ENCODE data around the gene RUNX3.

The RUNX3 gene

DNA sequence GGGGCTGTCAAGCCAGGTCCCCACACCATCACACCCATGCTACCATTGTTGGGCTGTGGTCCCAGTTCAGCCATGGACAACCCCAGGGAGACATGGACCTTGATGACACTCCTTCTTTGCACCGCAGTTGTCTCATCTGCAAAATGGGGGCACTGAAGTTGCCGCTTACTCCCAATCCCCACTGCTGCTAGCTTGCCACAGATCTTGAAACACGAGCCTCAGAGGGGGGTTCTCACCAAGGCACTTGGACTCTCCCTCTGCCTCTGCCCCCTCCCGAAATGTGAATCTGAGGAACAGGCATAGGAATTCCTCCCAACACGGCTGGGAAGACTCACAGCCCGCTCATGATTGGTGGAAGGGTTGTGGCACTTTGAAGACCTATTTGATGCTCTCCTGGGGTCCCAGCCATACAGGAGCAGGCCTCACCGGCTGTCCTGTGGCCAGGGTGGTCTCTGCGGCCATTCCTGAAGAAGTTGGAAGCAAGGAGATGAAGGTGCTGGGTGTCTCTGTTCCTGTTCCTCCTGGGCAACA lies 31.1 kb downstream of the RUNX3 start:
- in situ Hi-C loops (cut with HindIII; ENCODE audit: low sequenced_read_pairs) = no loop called here
- no peak overlapping the region for H3K4me3 ChIP-seq (ENCODE audit: low read depth, low read length)
- DNase-seq (ENCODE audit: low read depth, low spot score) = no peak
- TF ChIP-seq, protein P1, sequence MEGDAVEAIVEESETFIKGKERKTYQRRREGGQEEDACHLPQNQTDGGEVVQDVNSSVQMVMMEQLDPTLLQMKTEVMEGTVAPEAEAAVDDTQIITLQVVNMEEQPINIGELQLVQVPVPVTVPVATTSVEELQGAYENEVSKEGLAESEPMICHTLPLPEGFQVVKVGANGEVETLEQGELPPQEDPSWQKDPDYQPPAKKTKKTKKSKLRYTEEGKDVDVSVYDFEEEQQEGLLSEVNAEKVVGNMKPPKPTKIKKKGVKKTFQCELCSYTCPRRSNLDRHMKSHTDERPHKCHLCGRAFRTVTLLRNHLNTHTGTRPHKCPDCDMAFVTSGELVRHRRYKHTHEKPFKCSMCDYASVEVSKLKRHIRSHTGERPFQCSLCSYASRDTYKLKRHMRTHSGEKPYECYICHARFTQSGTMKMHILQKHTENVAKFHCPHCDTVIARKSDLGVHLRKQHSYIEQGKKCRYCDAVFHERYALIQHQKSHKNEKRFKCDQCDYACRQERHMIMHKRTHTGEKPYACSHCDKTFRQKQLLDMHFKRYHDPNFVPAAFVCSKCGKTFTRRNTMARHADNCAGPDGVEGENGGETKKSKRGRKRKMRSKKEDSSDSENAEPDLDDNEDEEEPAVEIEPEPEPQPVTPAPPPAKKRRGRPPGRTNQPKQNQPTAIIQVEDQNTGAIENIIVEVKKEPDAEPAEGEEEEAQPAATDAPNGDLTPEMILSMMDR (IDR thresholded peaks at IDR 0.05; ENCODE audit: low read depth, low read length) = no peak

DNA sequence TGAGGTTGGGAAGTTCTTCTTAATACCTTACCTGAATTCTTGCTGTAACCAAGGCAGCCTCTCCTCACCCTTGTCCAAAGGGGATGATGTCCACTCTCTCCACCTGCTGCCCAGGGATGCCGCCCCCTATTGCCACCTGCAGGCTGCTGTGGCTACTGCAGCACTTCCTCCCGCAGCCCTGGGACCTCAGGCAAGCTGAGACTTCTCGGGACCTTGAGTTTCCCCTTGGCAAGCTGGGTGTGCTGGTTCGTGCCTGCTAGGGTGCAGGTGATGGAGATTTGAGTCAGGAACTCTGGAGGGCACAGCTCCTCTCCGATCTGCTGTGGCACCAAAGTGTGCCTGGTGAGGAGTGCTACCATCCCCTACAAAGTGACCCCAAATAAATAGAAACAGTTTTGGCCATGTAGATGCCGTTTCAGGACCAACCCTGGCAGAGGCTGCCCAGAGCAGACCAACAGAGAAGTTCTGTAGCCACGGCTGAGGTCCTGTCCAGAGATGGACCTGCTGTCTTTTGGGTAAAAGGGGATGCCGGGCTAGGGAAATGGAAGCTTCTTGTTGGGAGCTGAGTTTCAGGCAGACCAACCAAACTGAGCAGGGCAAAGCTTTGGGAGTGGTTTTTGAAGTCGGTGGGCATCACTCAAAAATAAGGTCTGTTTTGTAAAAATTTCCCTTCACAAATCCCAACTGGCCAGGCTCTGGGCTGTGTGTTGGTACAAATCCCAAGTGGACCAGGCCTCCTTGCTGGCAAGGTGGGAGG lies 31.7 kb downstream of the RUNX3 start:
- no peak overlapping the region for H3K4me3 ChIP-seq (ENCODE audit: low read depth, low read length)
- TF ChIP-seq, protein P1 (IDR thresholded peaks at IDR 0.05; ENCODE audit: low read depth, low read length) = peak; percentile 98
- peak; percentile 15 for DNase-seq (ENCODE audit: low read depth, low spot score)
- in situ Hi-C loops (cut with HindIII; ENCODE audit: low sequenced_read_pairs) = no loop called here

DNA sequence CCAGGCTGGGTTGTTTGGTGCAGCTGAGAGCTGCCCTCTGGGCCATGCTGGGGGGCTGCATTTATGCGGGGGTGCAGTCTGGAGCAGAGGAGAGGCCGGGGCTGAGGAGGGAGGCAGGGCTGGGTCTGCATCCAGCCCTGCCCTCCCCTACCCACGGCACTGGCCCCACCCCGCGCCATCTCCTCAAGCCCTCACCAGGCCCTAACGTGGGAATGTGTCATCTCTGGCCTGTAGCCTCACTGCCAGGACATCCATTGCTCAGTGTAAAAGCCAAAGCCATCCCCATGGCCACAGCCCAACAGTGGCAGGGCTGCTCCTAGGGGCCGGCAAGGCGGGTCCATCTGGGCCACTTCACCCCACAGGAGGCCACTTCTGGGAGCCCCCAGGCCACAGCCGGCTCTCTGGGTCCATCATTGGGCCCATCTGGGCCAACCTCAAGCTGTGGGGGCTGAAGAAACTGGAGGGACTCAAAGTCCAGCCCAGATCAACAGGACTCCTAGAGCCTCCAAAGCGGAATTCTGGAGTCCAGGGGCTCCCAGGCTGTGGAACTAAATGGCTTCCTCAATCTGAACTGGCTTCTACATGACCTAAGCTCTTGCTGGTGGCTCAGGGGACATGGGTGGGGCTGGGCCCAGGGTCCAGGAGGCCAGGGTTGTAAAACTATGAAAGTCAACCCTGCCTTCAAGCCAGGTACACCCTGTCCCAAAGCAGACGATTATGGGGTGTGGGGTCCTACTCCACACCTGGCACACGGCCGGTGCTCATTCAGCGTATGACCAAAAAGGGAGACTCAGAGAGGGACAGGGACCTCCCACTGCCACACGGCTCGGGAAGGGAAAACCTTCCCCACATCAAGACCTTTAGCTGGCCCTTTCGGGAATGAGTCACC lies 32.6 kb downstream of the RUNX3 start:
- no peak for DNase-seq (ENCODE audit: low read depth, low spot score)
- in situ Hi-C loops (cut with HindIII; ENCODE audit: low sequenced_read_pairs) = no loop called here
- H3K4me3 ChIP-seq (ENCODE audit: low read depth, low read length) = no peak overlapping the region
- TF ChIP-seq, protein P1 (IDR thresholded peaks at IDR 0.05; ENCODE audit: low read depth, low read length) = no peak

DNA sequence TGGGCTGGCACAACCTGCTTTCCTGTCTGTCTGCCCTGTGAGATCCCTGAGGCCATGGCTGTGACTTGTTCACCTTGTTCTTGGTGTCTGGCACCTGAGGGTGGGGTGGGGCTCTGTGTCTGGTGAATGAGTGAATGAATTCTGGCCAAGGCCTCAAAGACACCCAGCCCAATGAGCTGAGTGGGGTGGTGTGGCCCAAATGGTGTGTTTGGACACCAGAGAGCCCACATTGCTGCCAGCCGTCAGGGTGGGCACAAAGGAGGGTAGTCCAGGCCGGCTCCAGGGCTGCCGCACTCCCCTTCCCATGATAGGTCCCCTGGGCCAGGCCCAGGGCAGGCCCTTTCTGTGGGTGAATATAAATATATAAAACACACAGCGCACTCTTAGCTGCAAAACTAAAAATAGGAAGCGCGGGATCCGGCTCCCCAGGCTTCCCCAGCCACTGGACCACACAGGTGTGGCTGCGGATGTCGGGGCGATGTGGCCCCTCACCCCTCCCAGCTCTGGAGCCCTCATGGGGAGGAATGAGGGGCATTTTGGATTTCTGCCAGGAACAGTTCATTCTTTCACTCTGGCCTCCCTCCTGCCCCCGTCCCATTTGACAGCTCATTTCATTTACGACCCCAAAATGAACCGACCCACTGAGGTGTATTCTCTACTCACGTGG lies 33.3 kb downstream of the RUNX3 start:
- DNase-seq (ENCODE audit: low read depth, low spot score) = no peak
- TF ChIP-seq, protein P1 (IDR thresholded peaks at IDR 0.05; ENCODE audit: low read depth, low read length) = no peak
- in situ Hi-C loops (cut with HindIII; ENCODE audit: low sequenced_read_pairs) = no loop called here
- no peak overlapping the region for H3K4me3 ChIP-seq (ENCODE audit: low read depth, low read length)

DNA sequence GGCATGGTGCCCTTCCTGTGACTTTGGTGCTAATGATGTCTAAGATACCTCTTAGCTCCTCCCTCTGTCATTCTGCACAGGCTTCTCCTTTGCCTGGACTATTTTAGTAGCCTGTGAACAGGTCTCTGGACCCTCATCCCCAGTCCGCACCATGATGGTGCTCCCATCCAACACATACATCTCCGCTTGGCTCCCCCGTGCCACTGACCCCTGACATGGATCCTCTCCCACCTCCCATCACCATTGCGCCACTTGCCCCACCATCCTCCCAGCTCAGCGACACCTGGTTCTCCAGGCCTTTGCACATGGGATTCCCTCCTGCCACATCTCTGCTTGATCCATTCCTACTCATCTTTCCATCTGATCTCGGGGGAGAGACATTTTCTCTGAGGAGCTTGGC lies 33.9 kb downstream of the RUNX3 start:
- in situ Hi-C loops (cut with HindIII; ENCODE audit: low sequenced_read_pairs) = no loop called here
- TF ChIP-seq, protein P1 (IDR thresholded peaks at IDR 0.05; ENCODE audit: low read depth, low read length) = no peak

DNA sequence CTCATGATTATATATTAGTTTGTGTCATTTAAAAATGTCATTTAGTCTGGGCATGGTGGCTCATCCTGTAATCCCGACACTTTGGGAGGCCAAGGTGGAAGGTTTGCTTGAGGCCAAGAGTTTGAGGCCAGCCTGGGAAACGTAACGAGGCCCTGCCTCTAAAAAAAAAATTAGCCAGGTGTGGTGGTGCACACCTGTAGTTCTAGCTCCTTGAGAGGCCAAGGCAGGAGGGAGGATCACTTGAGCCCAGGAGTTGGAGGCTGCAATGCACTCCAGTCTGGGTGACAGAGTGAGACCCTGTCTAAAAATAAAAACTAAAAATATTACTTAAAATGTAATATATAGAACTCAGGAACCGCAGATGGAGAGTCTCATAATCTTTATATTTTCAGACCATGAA lies 34.6 kb downstream of the RUNX3 start:
- no peak for DNase-seq (ENCODE audit: low read depth, low spot score)
- H3K4me3 ChIP-seq (ENCODE audit: low read depth, low read length) = no peak overlapping the region
- in situ Hi-C loops (cut with HindIII; ENCODE audit: low sequenced_read_pairs) = no loop called here
- TF ChIP-seq, protein P1 (IDR thresholded peaks at IDR 0.05; ENCODE audit: low read depth, low read length) = no peak

More for the DNA sequence above, 33.9 kb downstream of the RUNX3 start:
- no peak for DNase-seq (ENCODE audit: low read depth, low spot score)
- H3K4me3 ChIP-seq (ENCODE audit: low read depth, low read length) = no peak overlapping the region
